Gastroesophageal sphincter (tissue), 3 donors: ENCODE results near the gene KCNK2.

ENCODE experiments used
- EP300 ChIP-seq: sonication (generic); formaldehyde crosslinking; IDR thresholded peaks from one replicate; pipeline ENCODE4 v1.6.1; 2017; ENCODE audit warnings: antibody characterized with exemption, mild to moderate bottlenecking
- POLR2A ChIP-seq, 2 donors: fragments of 450-650 bp; IDR thresholded peaks; one replicate each; pipeline ENCODE4 v1.6.1; 2017; ENCODE audit warnings: antibody characterized with exemption in 2 of 2, mild to moderate bottlenecking in 2 of 2, moderate library complexity in 1 of 2
- POLR2AphosphoS5 ChIP-seq: sonication (generic); formaldehyde crosslinking; IDR thresholded peaks from one replicate; pipeline ENCODE4 v1.6.1; 2017; ENCODE audit warnings: antibody characterized with exemption
- TF ChIP-seq, protein P1 (sequence below), 4 experiments: fragments of 200-600 bp in 2 of 4; fragments of 450-650 bp in 2 of 4; sonication (generic) in 1 of 4; IDR thresholded peaks; one replicate each; pipeline ENCODE4 v1.5.1; 2017 to 2019; ENCODE audit warnings: antibody characterized with exemption in 4 of 4, mild to moderate bottlenecking in 2 of 4, moderate library complexity in 2 of 4

DNA sequence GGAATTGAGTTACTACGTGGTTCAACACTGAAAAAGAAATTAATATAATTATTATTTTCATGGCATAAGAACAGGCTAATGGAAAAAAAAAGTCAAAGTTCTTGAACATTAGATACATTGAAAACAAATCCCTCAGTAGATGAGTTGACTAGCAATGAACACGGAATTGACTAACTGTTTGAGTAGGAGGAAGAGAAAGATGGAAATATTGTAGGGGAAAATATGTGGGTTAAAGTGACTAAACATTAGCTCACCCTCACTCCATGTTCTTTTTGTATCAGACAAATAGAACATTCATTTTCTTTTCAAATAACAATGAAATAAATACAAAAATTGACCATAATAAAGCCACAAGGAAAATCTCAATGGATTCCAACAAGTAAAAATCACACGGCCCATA, 84.3 kb downstream of the KCNK2 start:
- TF ChIP-seq, protein P1, sequence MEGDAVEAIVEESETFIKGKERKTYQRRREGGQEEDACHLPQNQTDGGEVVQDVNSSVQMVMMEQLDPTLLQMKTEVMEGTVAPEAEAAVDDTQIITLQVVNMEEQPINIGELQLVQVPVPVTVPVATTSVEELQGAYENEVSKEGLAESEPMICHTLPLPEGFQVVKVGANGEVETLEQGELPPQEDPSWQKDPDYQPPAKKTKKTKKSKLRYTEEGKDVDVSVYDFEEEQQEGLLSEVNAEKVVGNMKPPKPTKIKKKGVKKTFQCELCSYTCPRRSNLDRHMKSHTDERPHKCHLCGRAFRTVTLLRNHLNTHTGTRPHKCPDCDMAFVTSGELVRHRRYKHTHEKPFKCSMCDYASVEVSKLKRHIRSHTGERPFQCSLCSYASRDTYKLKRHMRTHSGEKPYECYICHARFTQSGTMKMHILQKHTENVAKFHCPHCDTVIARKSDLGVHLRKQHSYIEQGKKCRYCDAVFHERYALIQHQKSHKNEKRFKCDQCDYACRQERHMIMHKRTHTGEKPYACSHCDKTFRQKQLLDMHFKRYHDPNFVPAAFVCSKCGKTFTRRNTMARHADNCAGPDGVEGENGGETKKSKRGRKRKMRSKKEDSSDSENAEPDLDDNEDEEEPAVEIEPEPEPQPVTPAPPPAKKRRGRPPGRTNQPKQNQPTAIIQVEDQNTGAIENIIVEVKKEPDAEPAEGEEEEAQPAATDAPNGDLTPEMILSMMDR (IDR thresholded peaks at IDR 0.05), result no peak
- TF ChIP-seq POLR2AphosphoS5, result no peak
- no peak for TF ChIP-seq EP300
- TF ChIP-seq POLR2A (IDR thresholded peaks at IDR 0.05), result no peak
